Measurements from ENCODE around the gene TGFBR1.
"Not testable (repeated sequence)": the region's sequence is repeated elsewhere in the genome, so short reads cannot be mapped to it uniquely, and the experiment has no call there.

The TGFBR1 gene

DNA sequence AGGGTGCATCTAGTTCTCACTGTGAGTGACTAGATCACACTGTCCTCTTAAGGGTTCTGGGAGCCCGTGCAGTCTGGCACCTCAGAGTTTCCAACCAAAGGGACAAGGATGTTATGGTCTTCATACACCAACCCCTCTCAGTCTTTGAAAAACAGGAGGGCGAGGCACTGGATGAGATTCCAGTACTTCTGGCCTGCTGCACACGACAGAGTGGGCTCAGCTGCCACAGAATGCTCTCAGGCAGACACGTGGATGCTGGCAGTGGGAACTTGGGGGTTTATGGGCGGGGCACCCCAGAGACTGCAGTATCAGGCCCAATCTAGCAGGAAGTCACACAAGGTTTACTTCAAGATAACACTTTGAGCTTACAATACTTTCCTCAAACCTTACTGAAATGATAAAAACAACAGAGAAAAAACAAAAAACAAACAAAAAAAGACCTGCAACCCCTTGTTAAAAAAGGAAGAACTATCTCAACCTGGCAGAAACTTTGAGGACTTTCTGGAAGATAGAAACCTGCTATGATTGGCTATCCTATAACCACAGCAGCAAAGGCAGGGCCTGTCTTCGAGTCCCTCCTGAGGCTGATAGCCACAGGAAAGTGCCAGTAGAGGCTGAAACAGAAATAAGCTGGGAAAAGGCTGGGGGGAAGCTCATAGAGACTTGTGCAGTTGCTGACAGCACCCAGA, 28.3 kb upstream of the TGFBR1 start:
- DNase-seq, result peak in 5 of 6 experiments; percentile 14 to 44 (median 26)

DNA sequence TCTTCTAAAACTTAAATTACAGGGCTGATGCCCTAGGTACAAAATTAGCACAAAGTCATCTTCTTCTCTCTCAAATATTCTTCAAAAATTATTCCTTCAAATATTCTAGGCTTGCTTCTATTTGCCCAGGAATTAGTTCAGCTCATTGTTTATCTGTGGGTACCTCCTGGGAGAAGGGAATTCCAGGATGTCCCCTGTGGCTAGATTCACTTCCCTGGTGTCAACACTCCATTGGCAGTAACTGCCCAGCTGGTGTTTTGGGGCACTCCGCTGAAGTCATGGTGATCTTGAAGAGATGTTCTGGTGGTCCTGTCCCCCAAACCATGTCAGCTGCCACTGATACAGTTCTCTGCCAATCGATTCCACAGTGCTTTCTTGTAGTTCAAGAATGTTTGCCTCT, 26.2 kb upstream of the TGFBR1 start:
- no peak for DNase-seq

DNA sequence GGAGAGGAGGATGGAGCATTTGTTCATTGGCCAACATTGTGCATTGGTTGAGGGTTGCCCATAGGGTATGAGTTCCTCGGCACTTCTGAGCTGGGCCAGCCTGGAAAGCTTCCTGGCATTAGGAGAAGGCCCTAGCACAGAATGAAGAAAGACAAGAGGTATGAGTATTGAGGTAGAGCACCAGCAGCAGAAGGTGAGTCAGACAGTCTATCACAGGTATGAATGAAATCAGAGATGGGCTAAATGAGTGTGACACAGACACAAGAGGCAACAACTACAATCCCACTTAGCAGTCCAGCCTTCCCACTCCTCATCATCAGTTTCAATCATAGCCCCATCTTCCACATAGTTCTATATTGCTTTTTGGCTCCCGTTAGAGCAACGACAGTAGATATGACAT, 25.4 kb upstream of the TGFBR1 start:
- no peak for DNase-seq

DNA sequence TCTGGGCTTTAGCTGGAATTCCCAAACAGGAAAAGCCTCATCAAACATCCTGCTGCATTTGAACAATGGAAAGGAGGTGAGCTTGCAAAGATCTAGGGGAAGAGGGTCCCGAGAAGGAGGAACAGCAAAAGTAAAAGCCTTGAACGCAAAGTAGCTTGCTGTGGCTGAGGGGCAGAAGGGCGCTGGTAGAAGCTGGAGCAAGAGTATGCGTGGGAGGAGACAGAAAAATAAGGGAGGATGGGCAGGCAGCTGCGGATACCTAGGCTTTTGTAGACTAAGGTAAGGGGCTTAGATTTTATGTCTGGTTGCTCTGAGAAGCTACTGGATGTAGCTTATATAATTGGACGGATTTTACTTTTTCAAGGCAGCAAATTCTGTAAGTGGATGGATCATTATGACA, 21.9 kb upstream of the TGFBR1 start:
- DNase-seq, result no peak

DNA sequence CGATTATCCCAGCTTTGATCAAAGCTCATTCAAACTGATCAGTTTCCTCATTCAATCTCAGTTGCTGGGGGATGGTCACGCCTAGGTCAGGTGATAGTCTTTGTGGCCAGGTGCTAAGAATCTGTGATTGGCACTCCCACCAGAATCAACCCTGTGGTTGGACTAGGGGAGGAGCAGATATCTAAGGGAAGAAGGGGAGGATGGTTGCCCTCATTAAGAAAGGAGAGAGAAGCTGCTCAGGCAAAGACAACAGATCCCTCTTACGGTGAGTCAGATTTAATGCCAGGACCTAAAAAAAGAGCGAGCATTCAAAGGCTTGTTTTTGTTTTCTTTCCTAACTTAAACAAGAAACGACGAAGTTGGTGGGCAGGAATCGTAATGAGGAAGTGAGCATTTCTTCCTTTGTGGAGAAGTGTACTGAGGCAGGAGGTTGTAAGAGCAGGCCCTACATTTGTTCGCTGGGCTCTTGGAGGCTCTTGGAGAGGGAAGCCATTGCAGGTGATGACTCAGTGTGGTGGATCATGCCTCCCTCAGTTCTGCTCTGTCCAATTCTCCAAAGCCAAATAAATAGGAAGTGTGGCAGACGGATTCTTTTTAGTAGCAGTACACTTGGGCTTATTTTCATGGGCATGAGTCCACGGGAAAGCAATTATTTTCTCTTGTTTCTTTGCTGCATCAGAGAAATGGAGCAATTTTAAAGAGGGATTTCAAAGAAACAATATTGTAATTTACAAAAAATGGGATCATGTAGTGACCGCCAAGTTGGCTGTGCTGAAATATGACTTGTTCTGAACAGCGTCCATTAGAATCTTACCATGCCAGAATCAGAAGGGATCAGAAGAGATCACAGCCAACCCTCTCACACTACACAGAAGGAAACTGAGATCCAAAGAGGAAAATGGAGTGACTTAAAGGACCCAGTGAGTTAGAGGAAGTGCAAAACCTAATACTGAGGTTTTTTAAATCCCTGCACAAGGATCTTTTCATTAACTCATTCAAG, 18.7 kb upstream of the TGFBR1 start:
- no peak for DNase-seq

DNA sequence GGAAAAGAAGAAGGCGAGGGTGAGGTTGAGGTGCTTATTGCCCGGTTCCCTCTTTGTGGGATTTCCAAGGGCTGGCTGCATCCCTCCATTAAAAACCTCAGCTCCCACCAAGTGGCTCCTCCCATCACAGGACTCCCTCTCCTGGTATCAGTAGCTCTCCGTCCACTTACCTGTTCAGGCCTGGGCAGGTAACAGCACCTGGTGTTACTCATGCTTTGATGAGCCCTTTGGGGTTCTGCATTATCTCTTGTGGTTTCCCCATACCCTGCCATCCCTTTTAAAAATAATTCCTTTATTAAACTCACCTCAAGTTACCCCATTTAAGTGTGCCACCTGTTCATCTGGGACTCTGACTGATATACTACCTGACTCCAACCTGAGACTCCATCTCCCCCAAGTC, 17.5 kb upstream of the TGFBR1 start:
- no peak for DNase-seq

DNA sequence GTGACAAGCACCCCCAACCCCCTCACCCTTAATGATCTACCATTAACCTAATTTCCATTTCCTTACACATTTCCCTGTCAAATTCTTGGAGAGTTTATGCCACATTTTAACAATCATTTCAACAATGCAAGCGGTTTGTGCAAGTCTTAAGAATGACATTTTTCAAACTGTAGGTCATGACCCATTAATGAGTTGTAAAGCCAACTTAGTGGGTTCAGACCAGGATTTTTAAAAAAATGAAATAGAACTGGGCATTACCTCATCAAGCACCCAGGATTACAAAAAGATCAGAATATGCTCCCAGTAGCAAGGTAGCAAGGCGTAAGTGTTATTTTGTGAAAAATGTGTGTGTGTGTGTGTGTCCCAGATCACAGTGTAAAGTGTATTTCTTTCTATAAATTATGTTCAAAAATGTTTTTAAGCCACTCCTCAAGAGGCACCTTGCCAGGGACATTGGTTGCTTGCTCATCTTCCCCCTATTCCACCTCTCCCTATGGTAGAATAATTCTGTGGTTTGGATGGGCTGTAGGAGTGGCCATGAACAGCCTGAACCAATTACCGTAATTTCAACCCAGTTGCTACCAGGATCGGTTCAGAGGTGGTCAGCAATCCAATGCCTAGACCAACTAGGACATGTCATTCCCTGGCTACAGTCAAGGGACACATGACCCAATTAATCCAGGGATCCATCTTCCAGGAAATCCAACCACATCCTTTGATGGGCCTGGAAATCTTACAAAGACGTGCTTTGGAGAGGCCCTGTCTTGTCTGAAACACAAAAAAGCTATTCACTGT, 14.4 kb upstream of the TGFBR1 start:
- no peak for DNase-seq

DNA sequence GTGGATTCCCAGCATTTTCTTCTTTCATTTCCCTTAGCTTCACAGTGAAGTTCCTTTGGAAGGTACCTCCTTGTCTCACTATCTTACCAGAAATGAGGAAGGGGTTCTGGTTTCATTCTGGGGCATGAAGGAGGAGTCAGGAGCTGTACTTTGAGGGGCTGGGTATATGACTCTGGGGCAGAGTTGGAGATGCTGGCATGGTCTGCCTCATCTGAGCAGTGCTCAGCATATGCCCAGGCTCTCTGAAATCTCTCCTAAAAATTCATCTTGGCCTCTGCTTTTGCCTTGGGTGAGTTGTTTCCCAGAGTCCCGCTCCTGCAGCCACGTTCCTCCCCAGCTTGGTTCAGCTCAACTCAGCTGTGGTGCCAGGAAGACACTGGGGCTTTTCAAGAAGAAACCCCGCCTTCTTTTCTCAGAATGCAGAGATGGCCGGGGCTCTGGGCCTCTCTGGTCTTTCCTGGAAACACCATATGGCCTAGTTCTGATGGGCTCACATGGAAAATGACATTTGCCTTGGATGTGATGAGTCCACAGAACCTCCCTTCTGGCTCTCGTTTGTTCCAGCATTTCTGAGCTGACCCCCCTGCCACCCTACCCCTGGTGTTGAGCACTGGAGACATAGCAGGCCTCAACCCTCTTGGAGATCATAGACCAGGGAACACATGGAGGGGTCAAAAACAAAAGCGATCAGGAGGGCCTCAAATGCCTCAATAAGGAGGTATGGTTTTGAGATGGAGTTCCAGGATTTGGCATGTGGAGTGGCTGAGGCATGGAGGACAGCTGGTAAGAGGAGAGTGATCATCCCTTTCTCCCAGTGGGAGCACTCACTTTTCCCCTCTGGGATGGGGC, 12.0 kb upstream of the TGFBR1 start:
- DNase-seq, result no peak

DNA sequence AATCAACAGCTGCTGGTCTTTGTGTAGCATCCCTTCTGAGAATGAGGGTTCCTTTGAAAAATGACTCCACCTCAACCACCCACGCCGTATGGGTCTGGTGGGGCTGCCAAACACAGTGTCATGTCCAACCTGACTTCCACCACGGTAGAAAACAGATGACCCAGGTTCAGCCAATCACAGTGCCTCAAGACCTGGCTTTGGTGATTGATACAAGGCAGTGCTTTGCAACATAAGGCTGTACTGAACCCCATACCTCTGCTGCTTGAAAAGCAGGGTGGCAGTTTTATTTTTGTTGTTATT, 11.5 kb upstream of the TGFBR1 start:
- DNase-seq, result no peak

DNA sequence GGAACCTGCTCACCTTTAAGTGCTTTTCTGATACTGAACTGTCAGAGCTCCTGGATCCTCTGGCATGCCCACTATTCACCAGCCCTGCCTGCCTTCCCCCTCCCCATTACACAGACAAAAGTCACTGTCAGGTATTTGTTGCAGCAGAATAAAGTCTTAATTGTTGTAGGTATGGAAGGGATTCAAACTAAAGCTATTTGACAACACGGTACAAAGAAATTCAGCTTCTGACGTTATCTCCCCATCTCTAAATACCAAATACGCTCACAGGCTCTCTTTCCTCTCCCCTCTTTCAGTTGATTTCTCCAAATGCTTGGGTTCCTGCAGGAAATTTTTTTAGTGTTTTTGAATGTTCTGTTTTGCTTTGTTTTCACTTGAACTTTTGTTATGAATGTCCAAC, 9.3 kb upstream of the TGFBR1 start:
- no peak for DNase-seq

DNA sequence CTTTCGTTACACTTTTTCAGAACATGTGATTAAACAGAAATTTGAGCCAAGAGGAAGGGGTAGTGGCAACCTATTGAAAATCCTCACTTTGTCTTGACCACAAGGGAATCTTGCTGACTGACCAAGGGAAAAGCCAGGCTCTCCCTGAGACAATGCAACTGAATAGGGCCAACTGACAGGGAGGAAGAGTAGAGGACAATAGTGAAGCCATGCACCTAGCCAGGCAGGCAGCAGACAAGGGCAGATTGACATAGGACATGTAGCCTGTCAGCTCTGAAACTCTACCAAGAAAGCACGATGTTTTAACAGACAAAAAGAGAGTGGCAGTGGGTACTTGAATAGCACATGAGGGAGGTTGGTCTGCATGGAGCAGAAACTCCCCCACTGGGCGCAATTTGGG, 8.5 kb upstream of the TGFBR1 start:
- DNase-seq, result no peak

DNA sequence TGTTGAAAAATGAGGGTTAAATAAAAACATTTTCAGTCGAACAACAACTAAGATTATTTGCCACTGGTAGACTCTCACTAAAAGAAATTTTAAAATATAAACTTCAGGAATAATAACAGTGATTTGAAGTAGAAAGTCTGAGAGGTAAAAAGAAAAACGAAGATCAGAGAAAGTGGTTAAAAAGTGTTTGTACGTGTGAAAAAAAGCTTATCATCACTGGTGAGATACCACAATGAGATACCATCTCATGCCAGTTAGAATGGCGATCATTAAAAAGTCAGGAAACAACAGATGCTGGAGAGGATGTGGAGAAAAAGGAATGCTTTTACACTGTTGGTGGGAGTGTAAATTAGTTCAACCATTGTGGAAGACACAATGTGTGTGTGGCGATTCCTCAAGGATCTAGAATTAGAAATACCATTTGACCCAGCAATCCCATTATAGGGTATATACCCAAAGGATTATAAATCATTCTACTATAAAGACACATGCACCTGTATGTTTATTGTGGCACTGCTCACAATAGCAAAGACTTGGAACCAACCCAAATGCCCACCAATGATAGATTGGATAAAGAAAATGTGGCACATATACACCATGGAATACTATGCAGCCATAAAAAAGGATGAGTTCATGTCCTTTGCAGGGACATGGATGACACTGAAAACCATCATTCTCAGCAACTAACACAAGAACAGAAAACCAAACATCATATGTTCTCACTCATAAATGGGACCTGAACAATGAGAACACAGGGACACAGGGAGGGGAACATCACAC, 4.9 kb upstream of the TGFBR1 start:
- DNase-seq, result not testable (repeated sequence)

DNA sequence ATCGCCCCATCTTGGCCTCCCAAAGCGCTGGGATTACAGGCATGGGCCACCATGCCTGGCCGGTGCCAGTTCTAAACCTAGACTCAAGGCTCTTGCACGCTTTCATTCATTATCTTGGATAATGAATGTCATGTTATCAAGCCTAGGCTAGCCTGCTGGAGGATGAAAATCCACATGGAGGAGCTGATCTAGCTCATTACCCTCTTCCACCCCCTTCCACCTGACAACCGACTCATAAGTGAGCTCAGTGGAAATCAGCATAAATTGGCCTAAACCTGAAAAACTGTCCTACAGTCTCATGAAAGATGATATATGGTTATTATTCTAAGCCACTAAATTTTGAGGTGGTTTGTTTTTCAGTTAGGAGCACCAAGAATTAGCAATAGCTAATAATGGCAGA, 3.6 kb upstream of the TGFBR1 start:
- DNase-seq, result no peak

DNA sequence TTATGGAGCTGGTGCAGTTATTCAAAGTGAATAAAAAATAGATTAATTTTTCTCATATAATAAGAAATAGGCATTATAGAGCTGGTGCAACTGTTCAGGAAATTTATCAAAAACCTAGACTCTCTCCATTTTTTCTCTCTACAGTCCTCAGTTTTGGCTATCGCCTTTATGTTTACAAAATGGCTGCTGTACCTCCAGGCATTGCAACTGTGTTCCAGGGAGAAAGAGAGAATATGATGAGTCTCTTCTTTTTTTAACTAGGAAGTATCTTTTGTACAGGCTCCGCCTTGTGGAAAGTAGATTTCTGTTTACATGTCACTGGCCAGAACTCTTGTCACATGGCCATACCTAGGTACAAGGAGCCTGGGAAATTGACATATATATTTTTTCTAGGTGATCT, 3.1 kb upstream of the TGFBR1 start:
- DNase-seq, result no peak

DNA sequence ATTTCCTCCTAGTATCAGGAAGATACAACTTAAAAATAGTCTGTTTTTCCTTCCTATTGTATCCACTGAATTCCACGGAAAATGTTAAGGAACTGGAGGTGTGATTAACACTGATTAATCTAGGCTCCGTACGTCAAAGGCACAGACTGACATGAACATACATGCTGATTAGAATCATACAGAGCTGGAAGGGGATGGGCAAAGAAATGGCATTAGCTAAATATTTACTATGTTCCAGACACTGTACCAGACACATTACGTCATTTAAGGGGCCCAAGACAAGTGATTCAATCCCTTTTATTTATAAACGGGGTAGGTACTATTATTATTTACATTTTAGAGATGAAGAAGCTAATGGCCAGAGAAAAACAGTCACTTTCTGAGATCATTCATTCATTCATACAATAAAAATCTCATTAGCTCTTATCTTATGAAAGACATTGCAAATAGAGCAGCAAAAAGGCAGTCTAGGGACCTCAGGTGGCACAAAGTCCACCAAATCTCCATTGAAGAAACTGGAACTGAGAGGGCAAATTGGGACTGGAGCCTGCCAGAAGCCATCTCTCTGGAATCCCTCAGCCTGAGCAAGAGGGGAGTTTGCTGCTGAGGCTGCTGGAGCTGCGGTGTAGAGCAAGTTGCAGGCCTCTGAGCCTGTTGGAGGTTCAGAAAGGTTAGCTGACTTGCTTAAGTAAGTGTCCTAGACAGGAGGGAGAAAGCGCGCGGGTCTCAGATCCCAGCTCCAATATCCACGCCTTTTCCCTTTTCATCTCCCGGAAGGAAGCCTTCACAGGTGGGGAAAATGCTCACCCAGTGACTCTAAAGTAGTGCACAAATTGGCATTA, 1.6 kb upstream of the TGFBR1 start:
- no peak for DNase-seq

DNA sequence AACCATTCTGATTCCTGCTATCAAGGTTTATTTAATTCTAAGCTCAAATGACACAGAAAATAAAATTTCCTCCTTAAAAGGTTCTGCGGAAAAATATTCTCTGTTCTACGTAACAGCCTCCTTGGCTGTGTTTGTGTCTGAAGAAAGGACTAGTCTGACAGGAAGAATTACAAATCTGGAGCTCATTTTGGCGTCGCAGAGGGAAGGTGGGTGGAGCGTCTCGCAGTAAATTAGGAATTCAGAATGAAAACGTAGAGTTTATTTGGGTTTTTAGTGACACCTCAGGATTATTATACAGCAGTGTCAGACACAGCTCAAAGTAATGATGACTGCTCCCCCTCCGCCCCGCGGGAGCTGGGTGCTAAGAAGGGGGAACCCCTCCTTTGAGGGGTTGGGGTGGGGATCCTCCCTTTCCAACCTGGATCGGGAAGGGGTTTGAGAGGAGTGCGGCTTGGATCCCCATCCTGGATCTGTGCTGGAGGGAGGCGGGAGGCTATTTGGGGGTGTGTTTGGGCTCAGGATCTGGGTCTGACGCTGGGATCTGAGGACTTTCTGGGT, 933 bp upstream of the TGFBR1 start:
- DNase-seq, result peak in 5 of 6 experiments; percentile 25 to 46 (median 34)

DNA sequence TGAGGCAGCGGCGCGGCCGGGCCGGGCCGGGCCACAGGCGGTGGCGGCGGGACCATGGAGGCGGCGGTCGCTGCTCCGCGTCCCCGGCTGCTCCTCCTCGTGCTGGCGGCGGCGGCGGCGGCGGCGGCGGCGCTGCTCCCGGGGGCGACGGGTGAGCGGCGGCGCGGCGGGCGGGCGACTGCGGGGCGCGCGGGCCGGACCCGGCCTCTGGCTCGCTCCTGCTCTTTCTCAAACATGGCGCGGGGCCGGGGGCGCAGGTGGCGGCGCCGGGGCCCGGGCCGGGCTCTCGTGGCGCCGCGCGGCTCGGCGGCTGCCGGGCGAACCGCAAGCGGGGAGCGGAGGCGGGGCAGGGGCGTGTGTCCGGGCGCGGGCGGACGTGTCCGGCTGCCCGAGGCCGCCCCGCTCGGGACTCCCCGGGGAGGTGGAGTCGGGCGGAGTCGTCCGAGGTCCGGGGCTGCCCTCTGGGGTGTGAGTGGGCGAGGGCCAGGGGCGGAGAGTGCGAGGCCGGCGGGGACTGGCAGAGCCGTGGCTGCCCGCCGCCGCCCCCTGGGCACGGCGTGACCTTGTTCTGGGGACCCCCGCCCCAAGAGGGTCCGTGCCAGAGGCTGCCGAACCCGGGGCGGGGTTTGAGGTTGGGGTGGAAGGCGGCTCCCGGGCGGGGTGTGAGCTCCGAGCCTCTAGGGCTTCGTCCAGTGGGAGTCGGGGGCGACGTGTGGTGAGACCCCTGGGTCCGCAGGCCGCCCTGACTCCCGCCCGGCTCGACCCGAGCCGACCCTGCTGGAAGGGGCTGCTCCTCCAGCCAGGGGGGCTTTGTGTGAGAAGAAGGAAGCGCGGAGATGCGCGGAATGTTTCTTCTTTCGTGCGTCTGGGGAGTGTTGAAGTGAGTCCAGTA, 485 bp downstream of the TGFBR1 start:
- peak; percentile 15 to 45 (median 25) for DNase-seq

DNA sequence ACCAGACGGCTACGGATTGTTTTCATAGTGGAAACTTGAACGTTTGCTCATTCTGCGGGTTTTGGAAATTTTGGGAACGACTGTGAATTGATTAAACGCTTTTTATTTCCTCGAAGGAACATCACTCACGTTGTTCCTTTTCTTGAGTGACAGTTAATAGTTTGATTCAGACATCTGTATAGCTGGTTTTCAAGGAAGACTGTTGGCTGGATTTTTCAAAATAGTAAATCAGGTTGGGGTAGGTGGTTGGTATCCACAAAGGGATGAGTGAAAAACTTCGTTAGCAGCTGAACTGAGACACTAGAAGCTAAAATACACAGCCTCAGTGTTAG, 1.1 kb downstream of the TGFBR1 start:
- no peak for DNase-seq

DNA sequence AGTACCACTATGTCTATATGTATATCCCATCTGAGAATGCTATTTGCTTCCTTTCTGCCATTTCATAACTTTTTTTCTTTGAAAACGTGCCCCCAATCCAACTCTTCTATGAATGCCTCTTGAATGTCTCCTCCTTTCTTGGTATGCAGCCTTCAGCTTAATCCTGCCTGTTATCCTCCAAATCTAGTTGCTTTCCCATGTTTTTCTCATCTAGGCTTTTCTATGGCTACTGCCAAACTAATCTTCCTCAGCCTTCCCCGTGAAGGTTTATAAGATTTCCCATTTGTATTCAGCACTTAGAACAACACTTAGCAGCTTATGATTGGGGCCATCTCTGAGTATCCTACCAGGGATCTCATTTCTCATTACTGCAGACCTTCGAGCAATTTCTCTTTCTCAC, 2.5 kb downstream of the TGFBR1 start:
- DNase-seq, result no peak

DNA sequence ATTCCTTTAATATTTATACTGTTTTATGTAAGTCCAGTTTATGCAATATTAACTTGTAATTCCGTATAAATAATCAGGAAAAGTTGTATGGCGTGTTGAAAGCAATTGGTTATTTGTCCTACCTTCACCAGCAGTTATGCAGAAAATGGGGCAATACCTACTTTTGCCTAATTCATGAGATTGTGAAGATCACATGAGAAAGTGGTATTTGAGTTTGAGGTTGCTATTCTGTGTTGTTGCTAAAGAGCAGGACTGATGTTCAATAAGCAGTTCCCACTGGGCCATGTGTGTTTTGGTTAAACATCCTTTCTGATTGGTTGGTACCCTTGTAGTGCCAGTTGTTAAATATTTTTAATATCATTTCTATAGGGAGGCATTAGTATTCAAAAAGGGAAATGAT, 3.2 kb downstream of the TGFBR1 start:
- DNase-seq, result no peak

All from stimulated activated naive CD4-positive, alpha-beta T cell (primary cell).